GF-D8 (cell line): ENCODE measurements around the gene PNPLA1.

Experiments used
- DNase-seq: peaks from one replicate; lab custom pipeline; 2025; lab: John Stamatoyannopoulos, UW

Gene PNPLA1

GRCh38 chr6:36246506-36247268 lies 23.2 kb upstream of the PNPLA1 start:
- DNase-seq: no peak

GRCh38 chr6:36247693-36248092 lies 22.2 kb upstream of the PNPLA1 start:
- no peak for DNase-seq

GRCh38 chr6:36248980-36249379 lies 20.9 kb upstream of the PNPLA1 start:
- no peak for DNase-seq

- DNase-seq: no peak
Observed at GRCh38 chr6:36249536-36249935, 20.3 kb upstream of the PNPLA1 start.

GRCh38 chr6:36252005-36252404 lies 17.9 kb upstream of the PNPLA1 start:
- DNase-seq: no peak

- no peak for DNase-seq
Observed at GRCh38 chr6:36263390-36264000, 6.4 kb upstream of the PNPLA1 start.

- no peak for DNase-seq
Observed at GRCh38 chr6:36265744-36266143, 4.1 kb upstream of the PNPLA1 start.

GRCh38 chr6:36266913-36267644 lies 2.8 kb upstream of the PNPLA1 start:
- no peak for DNase-seq

- DNase-seq: no peak
Observed at GRCh38 chr6:36267731-36268477, 2.0 kb upstream of the PNPLA1 start.

GRCh38 chr6:36268478-36269275 lies 1.2 kb upstream of the PNPLA1 start:
- DNase-seq: no peak

- no peak for DNase-seq
Observed at GRCh38 chr6:36272234-36272633, 2.4 kb downstream of the PNPLA1 start.

- DNase-seq: no peak
Observed at GRCh38 chr6:36273067-36273466, 3.2 kb downstream of the PNPLA1 start.

- DNase-seq: no peak
Observed at GRCh38 chr6:36273802-36274514, 4.1 kb downstream of the PNPLA1 start.

- DNase-seq: no peak
Observed at GRCh38 chr6:36276581-36277536, 7.0 kb downstream of the PNPLA1 start.

GRCh38 chr6:36277946-36278470 lies 8.1 kb downstream of the PNPLA1 start:
- DNase-seq: no peak

- no peak for DNase-seq
Observed at GRCh38 chr6:36280467-36280866, 10.6 kb downstream of the PNPLA1 start.

- no peak for DNase-seq
Observed at GRCh38 chr6:36280983-36281382, 11.1 kb downstream of the PNPLA1 start.

GRCh38 chr6:36283608-36284007 lies 13.7 kb downstream of the PNPLA1 start:
- no peak for DNase-seq

GRCh38 chr6:36284359-36284758 lies 14.5 kb downstream of the PNPLA1 start:
- no peak for DNase-seq
